ENCODE measurements around the gene MRPS11. TPM values are rescaled to one million over a fixed set of nuclear protein-coding genes. Genes with fewer than 3 reads are reported as not detected.

Gene MRPS11
- total and polyA plus RNA-seq, 2 of the 8 experiments (the other 6 are each of a cell fraction or from before 2014, with no cell fraction given): 41.4 to 59.2 TPM

- TF ChIP-seq TAF1 (IDR thresholded peaks at IDR 0.05; ENCODE audit: low read depth, low read length) (no peak), BACH1 (IDR thresholded peaks at IDR 0.05; ENCODE audit: low read length) (no peak), SIRT6 (IDR thresholded peaks at IDR 0.05; ENCODE audit: low read length) (no peak), SRF (IDR thresholded peaks at IDR 0.05; ENCODE audit: low read depth, low read length) (no peak), TAF7 (optimal IDR thresholded peaks at IDR 0.05; ENCODE audit: borderline replicate concordance, low read depth, low read length) (no peak), SP1 (IDR thresholded peaks at IDR 0.05; ENCODE audit: low read depth, low read length) (no peak), CEBPB (IDR thresholded peaks at IDR 0.05; ENCODE audit: low read depth, low read length) (no peak)
These were observed 10.4 kb downstream of the MRPS11 start (continued) for GRCh38 chr15:88477904-88478303.

Measured in H1 (cell line).